Prostate gland (tissue), 2 donors: ENCODE measurements around the gene MAP4K1.

Experiments
- POLR2A ChIP-seq: fragments of 450-650 bp; IDR thresholded peaks from one replicate; pipeline ENCODE4 v1.6.1; 2016; ENCODE audit warnings: antibody characterized with exemption, mild to moderate bottlenecking
- POLR2AphosphoS5 ChIP-seq: sonication (generic); formaldehyde crosslinking; IDR thresholded peaks from one replicate; pipeline ENCODE4 v1.6.1; 2017; ENCODE audit warnings: antibody characterized with exemption
- TF ChIP-seq, protein P1 (sequence below), 4 experiments: fragments of 200-600 bp in 2 of 4; fragments of 450-650 bp in 2 of 4; sonication (generic) in 2 of 4; IDR thresholded peaks; 1 replicate in 3 of 4; 2 replicates in 1 of 4; pipeline ENCODE4 v1.5.1; 2016 to 2019; ENCODE audit warnings: antibody characterized with exemption in 4 of 4, mild to moderate bottlenecking in 2 of 4, moderate library complexity in 2 of 4

DNA sequence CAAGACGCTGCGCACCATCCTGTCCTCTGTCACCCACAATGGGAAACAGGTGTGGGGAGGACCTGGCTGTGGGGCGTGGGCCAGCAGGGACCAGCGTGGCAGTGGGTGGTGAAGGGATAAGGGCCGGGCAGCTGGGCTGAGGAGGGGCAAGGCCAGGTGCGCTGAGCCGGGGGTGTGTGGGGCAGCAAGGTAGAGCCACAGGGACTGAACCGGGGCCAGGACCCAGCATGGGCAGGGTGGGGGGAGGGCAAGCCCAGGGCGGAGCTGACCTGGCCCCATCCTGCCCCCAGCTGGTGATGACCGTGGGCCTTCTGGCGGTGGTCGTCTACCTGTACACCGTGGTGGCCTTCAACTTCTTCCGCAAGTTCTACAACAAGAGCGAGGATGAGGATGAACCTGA, 37.7 kb downstream of the MAP4K1 start:
- TF ChIP-seq, protein P1, sequence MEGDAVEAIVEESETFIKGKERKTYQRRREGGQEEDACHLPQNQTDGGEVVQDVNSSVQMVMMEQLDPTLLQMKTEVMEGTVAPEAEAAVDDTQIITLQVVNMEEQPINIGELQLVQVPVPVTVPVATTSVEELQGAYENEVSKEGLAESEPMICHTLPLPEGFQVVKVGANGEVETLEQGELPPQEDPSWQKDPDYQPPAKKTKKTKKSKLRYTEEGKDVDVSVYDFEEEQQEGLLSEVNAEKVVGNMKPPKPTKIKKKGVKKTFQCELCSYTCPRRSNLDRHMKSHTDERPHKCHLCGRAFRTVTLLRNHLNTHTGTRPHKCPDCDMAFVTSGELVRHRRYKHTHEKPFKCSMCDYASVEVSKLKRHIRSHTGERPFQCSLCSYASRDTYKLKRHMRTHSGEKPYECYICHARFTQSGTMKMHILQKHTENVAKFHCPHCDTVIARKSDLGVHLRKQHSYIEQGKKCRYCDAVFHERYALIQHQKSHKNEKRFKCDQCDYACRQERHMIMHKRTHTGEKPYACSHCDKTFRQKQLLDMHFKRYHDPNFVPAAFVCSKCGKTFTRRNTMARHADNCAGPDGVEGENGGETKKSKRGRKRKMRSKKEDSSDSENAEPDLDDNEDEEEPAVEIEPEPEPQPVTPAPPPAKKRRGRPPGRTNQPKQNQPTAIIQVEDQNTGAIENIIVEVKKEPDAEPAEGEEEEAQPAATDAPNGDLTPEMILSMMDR (IDR thresholded peaks at IDR 0.05): no peak
- no peak for TF ChIP-seq POLR2AphosphoS5
- TF ChIP-seq POLR2A: no peak
